ENCODE measurements around the gene DSE. TPM values are rescaled to one million over a fixed set of nuclear protein-coding genes. Genes with fewer than 3 reads are reported as not detected.
"Not testable (repeated sequence)": the region's sequence is repeated elsewhere in the genome, so short reads cannot be mapped to it uniquely, and the experiment has no call there.

DSE gene
- 32.5 TPM for polyA plus RNA-seq (2013, experiment 1 of 2)
- polyA plus RNA-seq (2013, experiment 2 of 2) = 32.4 TPM

- Histone ChIP-seq H3K4ac (ENCODE audit: low read depth in 1 of 2, low read length in 2 of 2) (peak within 1 kb of the TSS; percentile 94 to 96), H2AK5ac (ENCODE audit: low read length, severe bottlenecking) (peak within 1 kb of the TSS; percentile 84), H3K9ac (ENCODE audit: low read length) (peak within 1 kb of the TSS; percentile 97), H2BK120ac (ENCODE audit: low read depth, low read length) (peak within 1 kb of the TSS; percentile 67), H3K9me3 (ENCODE audit: control insufficient read depth, low read length) (no peaks in the 10 kb centered on the region), H3K4me2 (ENCODE audit: low read length, poor library complexity, severe bottlenecking) (peak within 1 kb of the TSS; percentile 80), H4K8ac (ENCODE audit: low read length) (peak within 1 kb of the TSS; percentile 87), H2BK15ac (ENCODE audit: low read depth, poor library complexity, severe bottlenecking) (peak within 1 kb of the TSS; percentile 97), H3K27me3 (ENCODE audit: control insufficient read depth in 1 of 2, insufficient read depth in 1 of 2, low read length in 2 of 2) (no peaks in the 10 kb centered on the region), H2AFZ (ENCODE audit: low read depth, low read length) (peak within 1 kb of the TSS; percentile 77), H4K91ac (ENCODE audit: low read length) (peak within 1 kb of the TSS; percentile 94), H2BK5ac (ENCODE audit: low read depth, low read length, poor library complexity, severe bottlenecking) (peak within 1 kb of the TSS; percentile 98), H3K27ac (ENCODE audit: low read length, poor library complexity, severe bottlenecking) (peak within 1 kb of the TSS; percentile 99), H2BK12ac (ENCODE audit: low read length in 2 of 2) (peak within 1 kb of the TSS; percentile 4 to 99), H3K79me1 (replicated peaks; ENCODE audit: low read length, poor library complexity, severe bottlenecking) (peaks cover 7% of the 10 kb centered on the region), H3K36me3 (ENCODE audit: control insufficient read depth in 1 of 2, insufficient read depth in 2 of 2, low read depth in 1 of 2, low read length in 2 of 2) (no peaks in the 10 kb centered on the region), H3K4me1 (ENCODE audit: control insufficient read depth, insufficient read depth, low read depth, low read length) (peaks cover 8% of the 10 kb centered on the region), H3K18ac (ENCODE audit: low read depth in 1 of 2, low read length in 2 of 2) (peak within 1 kb of the TSS; percentile 85 to 99), H3K14ac (ENCODE audit: low read length in 2 of 2) (peak within 1 kb of the TSS; percentile 47 to 99), H3K23ac (ENCODE audit: low read length in 2 of 2) (peak within 1 kb of the TSS in 1 of 2 experiments; percentile 96), H3K4me3 (ENCODE audit: insufficient read depth in 1 of 2, low read depth in 1 of 2, low read length in 2 of 2) (peak within 1 kb of the TSS; percentile 89 to 98)
- peak; percentile 87 for DNase-seq
- 0% methylated on average over 32 of the region's 43 CpGs for WGBS
These were observed at the start of gene DSE for GRCh38 chr6:116370760-116371119. Gene DSE, plus strand, starts transcription at chr6:116370947. Its CDS starts 28,304 bp downstream, at chr6:116399251.

- not testable (repeated sequence) for H2AFZ ChIP-seq (ENCODE audit: low read depth, low read length); DNase-seq; H3K27ac ChIP-seq (ENCODE audit: low read length, poor library complexity, severe bottlenecking); H2BK120ac ChIP-seq (ENCODE audit: low read depth, low read length); H3K4me1 ChIP-seq (ENCODE audit: control insufficient read depth, insufficient read depth, low read depth, low read length); H3K9ac ChIP-seq (ENCODE audit: low read length); H3K4me3 ChIP-seq (ENCODE audit: insufficient read depth in 1 of 2, low read depth in 1 of 2, low read length in 2 of 2); H3K4ac ChIP-seq (ENCODE audit: low read depth in 1 of 2, low read length in 2 of 2); H3K18ac ChIP-seq (ENCODE audit: low read depth in 1 of 2, low read length in 2 of 2); H4K91ac ChIP-seq (ENCODE audit: low read length); H2AK5ac ChIP-seq (ENCODE audit: low read length, severe bottlenecking); H2BK15ac ChIP-seq (ENCODE audit: low read depth, poor library complexity, severe bottlenecking); H4K8ac ChIP-seq (ENCODE audit: low read length); H2BK12ac ChIP-seq (ENCODE audit: low read length in 2 of 2); H2BK5ac ChIP-seq (ENCODE audit: low read depth, low read length, poor library complexity, severe bottlenecking); H3K9me3 ChIP-seq (ENCODE audit: control insufficient read depth, low read length); H3K14ac ChIP-seq (ENCODE audit: low read length in 2 of 2); H3K36me3 ChIP-seq (ENCODE audit: control insufficient read depth in 1 of 2, insufficient read depth in 2 of 2, low read depth in 1 of 2, low read length in 2 of 2); H3K27me3 ChIP-seq (ENCODE audit: control insufficient read depth in 1 of 2, insufficient read depth in 1 of 2, low read length in 2 of 2); H3K23ac ChIP-seq (ENCODE audit: low read length in 2 of 2); H3K4me2 ChIP-seq (ENCODE audit: low read length, poor library complexity, severe bottlenecking); H3K79me1 ChIP-seq (replicated peaks; ENCODE audit: low read length, poor library complexity, severe bottlenecking)
- 97% methylated on average over 11 of the region's 13 CpGs for WGBS
These were observed 48.8 kb upstream of the DSE start for GRCh38 chr6:116321933-116322332.

GRCh38 chr6:116323863-116324262 is 46.9 kb upstream of the DSE start:
- Histone ChIP-seq H3K36me3 (ENCODE audit: control insufficient read depth in 1 of 2, insufficient read depth in 2 of 2, low read depth in 1 of 2, low read length in 2 of 2) (no peaks in the 10 kb centered on the region), H3K4me2 (ENCODE audit: low read length, poor library complexity, severe bottlenecking) (no peak overlapping the region), H2AK5ac (ENCODE audit: low read length, severe bottlenecking) (no peak overlapping the region), H2AFZ (ENCODE audit: low read depth, low read length) (no peak overlapping the region), H3K18ac (ENCODE audit: low read depth in 1 of 2, low read length in 2 of 2) (no peak overlapping the region), H2BK5ac (ENCODE audit: low read depth, low read length, poor library complexity, severe bottlenecking) (no peak overlapping the region), H2BK15ac (ENCODE audit: low read depth, poor library complexity, severe bottlenecking) (no peak overlapping the region), H3K14ac (ENCODE audit: low read length in 2 of 2) (no peak overlapping the region), H2BK12ac (ENCODE audit: low read length in 2 of 2) (peak overlapping the region in 1 of 2 experiments; percentile 18), H3K4ac (ENCODE audit: low read depth in 1 of 2, low read length in 2 of 2) (no peak overlapping the region), H3K4me1 (ENCODE audit: control insufficient read depth, insufficient read depth, low read depth, low read length) (no peaks in the 10 kb centered on the region), H4K8ac (ENCODE audit: low read length) (no peak overlapping the region), H3K9ac (ENCODE audit: low read length) (no peak overlapping the region), H3K27me3 (ENCODE audit: control insufficient read depth in 1 of 2, insufficient read depth in 1 of 2, low read length in 2 of 2) (no peaks in the 10 kb centered on the region), H3K23ac (ENCODE audit: low read length in 2 of 2) (no peak overlapping the region), H4K91ac (ENCODE audit: low read length) (no peak overlapping the region), H2BK120ac (ENCODE audit: low read depth, low read length) (no peak overlapping the region), H3K27ac (ENCODE audit: low read length, poor library complexity, severe bottlenecking) (no peak overlapping the region), H3K4me3 (ENCODE audit: insufficient read depth in 1 of 2, low read depth in 1 of 2, low read length in 2 of 2) (no peak overlapping the region), H3K9me3 (ENCODE audit: control insufficient read depth, low read length) (no peaks in the 10 kb centered on the region), H3K79me1 (replicated peaks; ENCODE audit: low read length, poor library complexity, severe bottlenecking) (peaks cover 3% of the 10 kb centered on the region)
- DNase-seq = no peak
- 40% methylated on average over 1 of the region's 1 CpG for WGBS

GRCh38 chr6:116325634-116326132 is 45.1 kb upstream of the DSE start:
- not testable (repeated sequence) for H2BK15ac ChIP-seq (ENCODE audit: low read depth, poor library complexity, severe bottlenecking); H2BK120ac ChIP-seq (ENCODE audit: low read depth, low read length); H2BK5ac ChIP-seq (ENCODE audit: low read depth, low read length, poor library complexity, severe bottlenecking); DNase-seq; H2AK5ac ChIP-seq (ENCODE audit: low read length, severe bottlenecking); H3K9ac ChIP-seq (ENCODE audit: low read length); H3K27me3 ChIP-seq (ENCODE audit: control insufficient read depth in 1 of 2, insufficient read depth in 1 of 2, low read length in 2 of 2); H3K4me3 ChIP-seq (ENCODE audit: insufficient read depth in 1 of 2, low read depth in 1 of 2, low read length in 2 of 2); H3K14ac ChIP-seq (ENCODE audit: low read length in 2 of 2); H3K4me1 ChIP-seq (ENCODE audit: control insufficient read depth, insufficient read depth, low read depth, low read length); H3K23ac ChIP-seq (ENCODE audit: low read length in 2 of 2); H3K36me3 ChIP-seq (ENCODE audit: control insufficient read depth in 1 of 2, insufficient read depth in 2 of 2, low read depth in 1 of 2, low read length in 2 of 2); H3K4me2 ChIP-seq (ENCODE audit: low read length, poor library complexity, severe bottlenecking); H3K79me1 ChIP-seq (replicated peaks; ENCODE audit: low read length, poor library complexity, severe bottlenecking); H3K9me3 ChIP-seq (ENCODE audit: control insufficient read depth, low read length); H4K8ac ChIP-seq (ENCODE audit: low read length); H3K27ac ChIP-seq (ENCODE audit: low read length, poor library complexity, severe bottlenecking); H2AFZ ChIP-seq (ENCODE audit: low read depth, low read length); H3K4ac ChIP-seq (ENCODE audit: low read depth in 1 of 2, low read length in 2 of 2); H4K91ac ChIP-seq (ENCODE audit: low read length)
- Histone ChIP-seq H2BK12ac (ENCODE audit: low read length in 2 of 2) (peak overlapping the region in 1 of 2 experiments; percentile 21), H3K18ac (ENCODE audit: low read depth in 1 of 2, low read length in 2 of 2) (peak overlapping the region in 1 of 2 experiments; percentile 9)
- 92% methylated on average over 1 of the region's 11 CpGs for WGBS

All from mesenchymal stem cell (in vitro differentiated cells and primary cell).